GM23248 (cell line): ENCODE measurements around the gene NUDCD3. TPM values are rescaled to one million over a fixed set of nuclear protein-coding genes. Genes with fewer than 3 reads are reported as not detected.

Experiments
- DNase-seq: peaks from one replicate; pipeline ENCODE4 v3.0.0-alpha.2; 2015
- H2AFZ ChIP-seq: fragments of 200-600 bp; sonication (generic); 2 replicates; pipeline ENCODE4 v1.6.1; 2016; ENCODE audit warnings: antibody characterized with exemption
- H3F3A ChIP-seq: fragments of 200-600 bp; sonication (generic); 2 replicates; pipeline ENCODE4 v1.6.1; 2016; ENCODE audit warnings: mild to moderate bottlenecking, antibody characterized with exemption, mixed run types; ENCODE audit not compliant: insufficient read depth
- H3K27ac ChIP-seq: fragments of 200-600 bp; sonication (generic); 2 replicates; pipeline ENCODE4 v1.5.1; 2016; ENCODE audit warnings: mild to moderate bottlenecking
- H3K27me3 ChIP-seq: fragments of 200-600 bp; sonication (generic); replicated peaks from 2 replicates; pipeline ENCODE4 v1.6.1; 2016; ENCODE audit warnings: mild to moderate bottlenecking; ENCODE audit not compliant: insufficient read depth
- H3K36me3 ChIP-seq: fragments of 200-600 bp; sonication (generic); 2 replicates; pipeline ENCODE4 v1.6.1; 2016; ENCODE audit warnings: low read depth, mild to moderate bottlenecking
- H3K4me1 ChIP-seq: fragments of 200-600 bp; sonication (generic); 2 replicates; pipeline ENCODE4 v1.6.1; 2016; ENCODE audit warnings: mild to moderate bottlenecking; ENCODE audit not compliant: insufficient read depth
- H3K4me2 ChIP-seq: fragments of 200-600 bp; sonication (generic); one replicate; pipeline ENCODE4 v1.6.1; 2016; ENCODE audit warnings: mild to moderate bottlenecking; ENCODE audit not compliant: unreplicated experiment
- H3K4me3 ChIP-seq: fragments of 200-600 bp; sonication (generic); 2 replicates; pipeline ENCODE4 v1.5.1; 2016; ENCODE audit warnings: mild to moderate bottlenecking
- H3K79me2 ChIP-seq: fragments of 200-600 bp; sonication (generic); 2 replicates; pipeline ENCODE4 v1.6.1; 2016; ENCODE audit warnings: mild to moderate bottlenecking; ENCODE audit not compliant: insufficient read depth
- H3K9ac ChIP-seq: fragments of 200-600 bp; sonication (generic); 2 replicates; pipeline ENCODE4 v1.6.1; 2016; ENCODE audit warnings: mild to moderate bottlenecking
- H3K9me2 ChIP-seq: fragments of 200-600 bp; sonication (generic); 2 replicates; pipeline ENCODE4 v1.6.1; 2016; ENCODE audit warnings: mixed run types, mild to moderate bottlenecking, moderate library complexity; ENCODE audit not compliant: insufficient read depth
- H3K9me3 ChIP-seq: fragments of 200-600 bp; sonication (generic); one replicate; pipeline ENCODE4 v1.6.1; 2017; ENCODE audit warnings: low read depth
- H4K20me1 ChIP-seq: fragments of 200-600 bp; sonication (generic); 2 replicates; pipeline ENCODE4 v1.6.0; 2016; ENCODE audit not compliant: insufficient read depth
- EZH2 ChIP-seq: fragments of 200-600 bp; sonication (generic); IDR thresholded peaks from 2 replicates; pipeline ENCODE4 v1.6.1; 2018; ENCODE audit warnings: antibody characterized with exemption, mild to moderate bottlenecking; ENCODE audit not compliant: insufficient read depth, poor library complexity, severe bottlenecking
- EZH2phosphoT487 ChIP-seq: fragments of 200-600 bp; sonication (generic); IDR thresholded peaks from 2 replicates; pipeline ENCODE4 v1.6.1; 2018; ENCODE audit warnings: antibody characterized with exemption, moderate library complexity, mild to moderate bottlenecking, low read depth; ENCODE audit not compliant: insufficient read depth
- WGBS, 2 experiments: methylation state at CpG; one replicate each; pipeline ENCODE4 v1.1.6; 2015 to 2017; ENCODE audit warnings: low lambda C conversion rate in 2 of 2, low coverage in 1 of 2; ENCODE audit errors: missing lambda C conversion rate in 2 of 2; 5-methylcytosine and 5-hydroxymethylcytosine counted together
- in situ Hi-C: fragments of 300-500 bp; cut with MboI; formaldehyde crosslinking; loops from 2 replicates; pipeline ENCODE4 v1.15.0; 2020
- polyA plus RNA-seq: library from polyadenylated mRNA; unstranded; fragments of >200 nt; fragmentation: Nextera tagmentation; extraction: Ambion mirVana; gene quantifications from 2 replicates; pipeline ENCODE4 v1.2.1, GENCODE V29; 2016
- total RNA-seq: library from RNA; depleted of rRNA; stranded (reverse); fragments of >200 nt; shearing (Covaris generic); gene quantifications from 2 replicates; pipeline ENCODE4 v1.2.3, GENCODE V29; 2014

The NUDCD3 gene
- total and polyA plus RNA-seq, 2 experiments from 2014 or later = 56.7 to 79.1 TPM

DNA sequence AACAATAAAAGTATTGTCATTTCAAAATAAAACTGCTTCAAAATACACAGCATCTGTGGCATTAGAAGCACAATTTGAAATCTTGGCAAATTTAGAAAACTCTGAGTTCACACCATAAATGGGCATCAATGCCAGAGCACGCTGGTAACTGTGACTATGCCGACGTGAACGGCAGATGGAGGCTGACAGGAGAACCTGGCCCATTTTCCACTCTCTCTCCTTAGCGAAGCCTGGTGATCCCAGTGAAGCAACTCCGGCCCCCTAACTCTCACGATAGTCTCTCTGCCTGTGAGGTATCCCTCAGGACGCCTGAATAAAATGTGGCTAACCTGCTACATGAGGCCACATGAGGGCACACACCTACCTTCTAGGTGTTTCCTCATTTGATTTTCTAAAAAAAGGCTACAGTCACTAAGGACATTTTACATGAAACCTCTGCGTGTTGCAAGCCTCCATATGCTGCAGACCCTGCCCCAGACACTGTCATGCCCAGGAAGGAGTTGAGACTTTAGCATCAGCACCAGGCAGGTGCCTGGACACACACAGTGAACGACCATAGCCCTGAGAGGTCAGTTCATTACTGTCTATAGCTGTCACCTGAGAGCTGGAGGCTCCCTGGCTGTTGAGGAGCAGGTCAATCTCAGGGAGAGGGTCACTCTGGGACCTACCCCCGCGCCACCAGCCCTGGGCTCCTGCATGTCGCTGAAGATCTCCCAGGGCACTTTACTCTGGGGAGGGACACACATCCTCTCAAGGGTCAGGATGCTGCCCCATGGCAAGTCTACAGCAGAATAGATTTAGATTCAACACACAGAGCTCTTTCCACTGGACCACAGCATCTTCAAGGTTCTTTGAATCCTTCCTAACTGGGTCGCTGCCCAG lies 102.1 kb downstream of the NUDCD3 start:
- Histone ChIP-seq H3K36me3 (peaks cover 15% of the 10 kb centered on the region), H3K4me2 (no peak overlapping the region), H3K27ac (no peak overlapping the region), H3K27me3 (no peaks in the 10 kb centered on the region), H3K79me2 (no peaks in the 10 kb centered on the region), H3K4me1 (peaks cover 12% of the 10 kb centered on the region), H3K9me2 (no peaks in the 10 kb centered on the region), H3K4me3 (no peak overlapping the region), H2AFZ (no peak overlapping the region), H3K9me3 (no peaks in the 10 kb centered on the region), H3K9ac (no peak overlapping the region), H3F3A (peaks cover 13% of the 10 kb centered on the region), H4K20me1 (no peaks in the 10 kb centered on the region)
- in situ Hi-C loops = no loop called here
- TF ChIP-seq EZH2 = no peak
- no peak for TF ChIP-seq EZH2phosphoT487
- WGBS, 2 experiments = 95% methylated on average over 14 of the region's 14 CpGs
- DNase-seq = no peak

- in situ Hi-C loops = no loop called here
Measured at GRCh38 chr7:44387389-44387788, 103.1 kb downstream of the NUDCD3 start.

GRCh38 chr7:44386139-44386913 lies 104.1 kb downstream of the NUDCD3 start:
- Histone ChIP-seq H3K9ac (no peak overlapping the region), H3K27me3 (no peaks in the 10 kb centered on the region), H3K36me3 (peaks cover 15% of the 10 kb centered on the region), H3K9me3 (no peaks in the 10 kb centered on the region), H3F3A (peaks cover 27% of the 10 kb centered on the region), H3K27ac (no peak overlapping the region), H3K9me2 (no peaks in the 10 kb centered on the region), H4K20me1 (no peaks in the 10 kb centered on the region), H3K79me2 (no peaks in the 10 kb centered on the region), H2AFZ (no peak overlapping the region), H3K4me3 (no peak overlapping the region), H3K4me2 (no peak overlapping the region), H3K4me1 (peaks cover 32% of the 10 kb centered on the region)
- WGBS, 2 experiments = 86 to 90% methylated on average over 8 of the region's 8 CpGs
- no peak for TF ChIP-seq EZH2
- TF ChIP-seq EZH2phosphoT487 = no peak
- in situ Hi-C loops = no loop called here
- DNase-seq = no peak

More at GRCh38 chr7:44387389-44387788, 103.1 kb downstream of the NUDCD3 start:
- H2AFZ ChIP-seq = no peak overlapping the region
- 100% methylated on average over 2 of the region's 2 CpGs for WGBS, 2 experiments
- H3K4me3 ChIP-seq = no peak overlapping the region
- H3K79me2 ChIP-seq = no peaks in the 10 kb centered on the region
- no peak for DNase-seq
- no peaks in the 10 kb centered on the region for H3K9me2 ChIP-seq
- peaks cover 15% of the 10 kb centered on the region for H3K36me3 ChIP-seq
- TF ChIP-seq EZH2 (no peak), EZH2phosphoT487 (no peak)
- no peak overlapping the region for H3K9ac ChIP-seq
- peaks cover 22% of the 10 kb centered on the region for H3F3A ChIP-seq
- no peaks in the 10 kb centered on the region for H3K27me3 ChIP-seq
- no peak overlapping the region for H3K27ac ChIP-seq
- peaks cover 22% of the 10 kb centered on the region for H3K4me1 ChIP-seq
- no peaks in the 10 kb centered on the region for H3K9me3 ChIP-seq
- H3K4me2 ChIP-seq = no peak overlapping the region
- H4K20me1 ChIP-seq = no peaks in the 10 kb centered on the region

DNA sequence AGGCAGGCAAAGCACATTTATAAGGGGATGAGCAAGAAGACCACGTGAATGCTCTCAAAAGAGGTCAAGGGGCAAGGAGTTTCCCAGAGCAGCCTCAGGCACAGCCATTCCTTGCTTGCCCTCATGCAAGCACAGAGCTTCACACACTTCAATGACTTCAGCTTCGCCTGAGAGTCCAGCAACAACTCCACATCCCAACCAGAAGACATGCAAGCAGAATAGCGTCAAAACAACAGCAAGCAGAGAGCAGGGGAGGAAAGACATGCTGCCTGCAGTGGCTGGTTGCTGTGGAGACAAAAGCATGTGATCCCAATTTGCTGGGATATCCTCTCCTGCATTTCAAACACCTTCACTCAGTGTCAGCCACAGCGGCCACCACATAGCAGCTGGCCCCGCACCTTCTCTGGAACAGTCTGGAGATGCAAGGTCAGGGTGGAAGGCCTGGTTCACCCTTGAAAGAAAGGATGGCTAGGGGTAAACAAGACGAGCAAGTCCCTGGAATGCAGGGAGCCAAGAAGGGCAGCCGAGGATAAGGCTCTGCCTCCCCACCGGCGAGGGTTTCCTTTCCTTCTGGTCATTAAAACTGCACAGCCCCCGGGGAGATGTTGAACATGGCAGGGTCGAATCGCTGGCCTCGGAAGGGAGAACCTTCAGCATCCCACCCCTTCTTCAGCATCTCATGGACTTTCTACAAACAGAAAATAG lies 104.9 kb downstream of the NUDCD3 start:
- H3K4me2 ChIP-seq = no peak overlapping the region
- no peak overlapping the region for H2AFZ ChIP-seq
- H3K9me3 ChIP-seq = no peaks in the 10 kb centered on the region
- H4K20me1 ChIP-seq = no peaks in the 10 kb centered on the region
- WGBS, 2 experiments = 89 to 90% methylated on average over 13 of the region's 13 CpGs
- H3K4me1 ChIP-seq = peaks cover 39% of the 10 kb centered on the region
- peaks cover 11% of the 10 kb centered on the region for H3K36me3 ChIP-seq
- in situ Hi-C loops = no loop called here
- no peak for TF ChIP-seq EZH2phosphoT487
- no peak for TF ChIP-seq EZH2
- peaks cover 27% of the 10 kb centered on the region for H3F3A ChIP-seq
- H3K9ac ChIP-seq = no peak overlapping the region
- H3K27me3 ChIP-seq = no peaks in the 10 kb centered on the region
- no peaks in the 10 kb centered on the region for H3K79me2 ChIP-seq
- H3K9me2 ChIP-seq = no peaks in the 10 kb centered on the region
- H3K27ac ChIP-seq = no peak overlapping the region
- no peak overlapping the region for H3K4me3 ChIP-seq
- DNase-seq = no peak
